NCI-H1105 (cell line): ENCODE data around the gene SSH2.
A peak's percentile ranks its signal among the peaks of the same experiment; 100 is the strongest.
"Not testable (repeated sequence)": the region's sequence is repeated elsewhere in the genome, so short reads cannot be mapped to it uniquely, and the experiment has no call there.

Source experiments
- DNase-seq: peaks from one replicate; lab custom pipeline; 2025; lab: John Stamatoyannopoulos, UW

Gene SSH2, protein sequence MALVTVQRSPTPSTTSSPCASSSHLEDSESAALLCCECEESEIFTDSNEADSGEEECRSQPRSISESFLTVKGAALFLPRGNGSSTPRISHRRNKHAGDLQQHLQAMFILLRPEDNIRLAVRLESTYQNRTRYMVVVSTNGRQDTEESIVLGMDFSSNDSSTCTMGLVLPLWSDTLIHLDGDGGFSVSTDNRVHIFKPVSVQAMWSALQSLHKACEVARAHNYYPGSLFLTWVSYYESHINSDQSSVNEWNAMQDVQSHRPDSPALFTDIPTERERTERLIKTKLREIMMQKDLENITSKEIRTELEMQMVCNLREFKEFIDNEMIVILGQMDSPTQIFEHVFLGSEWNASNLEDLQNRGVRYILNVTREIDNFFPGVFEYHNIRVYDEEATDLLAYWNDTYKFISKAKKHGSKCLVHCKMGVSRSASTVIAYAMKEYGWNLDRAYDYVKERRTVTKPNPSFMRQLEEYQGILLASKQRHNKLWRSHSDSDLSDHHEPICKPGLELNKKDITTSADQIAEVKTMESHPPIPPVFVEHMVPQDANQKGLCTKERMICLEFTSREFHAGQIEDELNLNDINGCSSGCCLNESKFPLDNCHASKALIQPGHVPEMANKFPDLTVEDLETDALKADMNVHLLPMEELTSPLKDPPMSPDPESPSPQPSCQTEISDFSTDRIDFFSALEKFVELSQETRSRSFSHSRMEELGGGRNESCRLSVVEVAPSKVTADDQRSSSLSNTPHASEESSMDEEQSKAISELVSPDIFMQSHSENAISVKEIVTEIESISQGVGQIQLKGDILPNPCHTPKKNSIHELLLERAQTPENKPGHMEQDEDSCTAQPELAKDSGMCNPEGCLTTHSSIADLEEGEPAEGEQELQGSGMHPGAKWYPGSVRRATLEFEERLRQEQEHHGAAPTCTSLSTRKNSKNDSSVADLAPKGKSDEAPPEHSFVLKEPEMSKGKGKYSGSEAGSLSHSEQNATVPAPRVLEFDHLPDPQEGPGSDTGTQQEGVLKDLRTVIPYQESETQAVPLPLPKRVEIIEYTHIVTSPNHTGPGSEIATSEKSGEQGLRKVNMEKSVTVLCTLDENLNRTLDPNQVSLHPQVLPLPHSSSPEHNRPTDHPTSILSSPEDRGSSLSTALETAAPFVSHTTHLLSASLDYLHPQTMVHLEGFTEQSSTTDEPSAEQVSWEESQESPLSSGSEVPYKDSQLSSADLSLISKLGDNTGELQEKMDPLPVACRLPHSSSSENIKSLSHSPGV (N-terminal part only)

DNA sequence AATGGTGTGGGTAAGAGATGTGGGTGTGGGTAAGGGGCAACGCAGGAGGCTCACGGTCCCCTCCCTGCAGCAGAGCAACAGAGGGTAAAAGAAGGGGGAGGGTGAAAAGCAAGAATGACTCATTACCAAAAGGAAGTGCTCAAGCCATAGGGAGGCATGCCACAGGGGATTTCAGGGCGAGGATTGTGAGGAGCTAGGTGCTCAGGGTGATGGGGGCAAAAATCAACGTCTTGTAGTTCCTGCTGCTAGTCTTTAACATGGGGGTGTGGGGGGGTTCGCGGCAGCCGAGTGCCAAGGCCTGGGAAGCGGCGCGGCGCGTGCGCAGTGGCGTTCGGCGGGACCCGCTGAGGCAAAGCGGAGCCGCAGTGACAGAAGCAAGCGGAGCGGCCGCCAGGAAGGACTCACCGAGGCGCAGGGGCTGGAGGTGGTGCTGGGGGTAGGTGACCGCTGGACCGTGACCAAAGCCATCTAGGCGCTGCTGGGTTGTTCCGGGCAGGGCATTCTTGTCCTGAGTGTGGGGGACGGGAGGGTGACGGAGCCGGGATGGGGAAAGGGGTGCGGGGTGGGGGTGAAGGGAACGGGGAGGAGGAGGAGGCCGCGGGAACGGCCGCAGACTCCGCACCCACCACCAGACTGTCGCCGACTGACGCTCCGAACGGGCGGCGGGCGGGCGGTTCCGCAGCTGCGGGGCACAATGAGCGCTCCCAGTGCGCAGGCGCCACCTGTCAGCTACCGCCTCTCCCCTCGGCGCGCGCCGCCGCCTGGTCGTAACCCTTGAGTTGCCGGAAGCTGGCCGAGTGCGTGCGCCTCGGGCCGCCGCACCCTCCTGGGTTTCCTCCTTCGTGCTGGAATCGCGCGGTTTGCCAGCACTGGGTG lies at the start of gene SSH2:
Gene SSH2, minus strand, starts transcription at position 696 of the 876 bp plus-strand sequence. Its CDS starts 228 bp downstream, at position 468.
- DNase-seq: peak; percentile 90

GRCh38 chr17:29977836-29978235 lies 47.8 kb upstream of the SSH2 start:
- DNase-seq: no peak

- DNase-seq: no peak
Observed at GRCh38 chr17:29973005-29973404, 43.0 kb upstream of the SSH2 start.

DNA sequence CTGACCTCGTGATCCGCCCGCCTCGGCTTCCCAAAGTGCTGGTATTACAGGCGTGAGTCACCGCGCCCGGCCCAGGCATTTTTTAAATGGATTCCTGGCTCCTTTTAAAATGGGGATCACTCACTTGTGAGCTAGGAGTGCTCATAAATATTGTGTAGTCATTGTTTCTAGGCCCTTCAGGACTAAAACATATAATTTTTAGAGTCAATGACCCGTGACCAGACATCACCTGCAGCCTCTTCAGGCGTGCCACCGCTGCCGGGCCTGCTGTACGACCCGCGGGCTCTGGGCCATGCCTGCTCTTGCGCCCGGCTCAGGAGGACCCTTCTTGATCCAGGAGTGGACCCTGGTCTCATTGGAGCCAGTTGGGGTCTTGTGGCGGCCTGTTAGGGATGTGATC lies 42.2 kb upstream of the SSH2 start:
- peak; percentile 85 for DNase-seq

- DNase-seq: no peak
Observed at GRCh38 chr17:29968271-29968670, 38.2 kb upstream of the SSH2 start.

DNA sequence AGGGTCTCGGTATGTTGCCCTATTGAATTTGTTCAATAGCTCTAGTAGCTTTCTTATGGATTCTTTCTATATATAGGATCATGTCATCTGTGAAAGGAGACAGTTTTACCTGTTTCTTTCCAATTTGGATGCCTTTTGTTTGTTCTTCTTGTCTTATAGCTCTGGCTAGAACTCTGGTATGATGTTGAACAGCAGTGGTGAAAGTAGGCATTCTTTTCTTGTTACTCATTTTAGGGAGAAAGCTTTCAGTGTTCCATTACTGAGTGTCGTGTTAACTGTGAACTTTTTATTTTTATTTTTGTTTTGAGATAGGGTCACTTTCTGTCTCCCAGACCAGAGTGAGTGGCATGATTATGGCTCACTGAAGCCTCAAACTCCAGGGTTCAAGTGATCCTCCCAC lies 32.6 kb upstream of the SSH2 start:
- DNase-seq: no peak

- no peak for DNase-seq
Observed at GRCh38 chr17:29959658-29960337, 29.8 kb upstream of the SSH2 start.

- no peak for DNase-seq
Observed at GRCh38 chr17:29958947-29959657, 29.1 kb upstream of the SSH2 start.

DNA sequence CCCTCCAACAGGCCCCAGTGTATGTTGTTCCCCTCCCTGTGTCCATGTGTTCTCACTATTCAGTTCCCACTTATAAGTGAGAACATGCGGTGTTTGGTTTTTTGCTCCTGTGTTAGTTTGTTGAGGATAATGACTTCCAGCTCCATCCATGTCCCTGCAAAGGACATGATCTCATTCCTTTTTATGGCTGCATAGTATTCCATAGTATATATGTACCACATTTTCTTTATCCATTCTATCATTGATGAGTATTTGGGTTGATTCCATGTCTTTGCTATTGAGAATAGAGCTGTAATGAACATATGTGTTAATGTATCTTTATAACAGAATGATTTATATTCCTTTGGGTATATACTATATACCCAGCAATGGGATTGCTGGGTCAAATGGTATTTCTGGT lies 27.5 kb upstream of the SSH2 start:
- DNase-seq: not testable (repeated sequence)

GRCh38 chr17:29956225-29956624 lies 26.2 kb upstream of the SSH2 start:
- DNase-seq: no peak

GRCh38 chr17:29954405-29954804 lies 24.4 kb upstream of the SSH2 start:
- no peak for DNase-seq

DNA sequence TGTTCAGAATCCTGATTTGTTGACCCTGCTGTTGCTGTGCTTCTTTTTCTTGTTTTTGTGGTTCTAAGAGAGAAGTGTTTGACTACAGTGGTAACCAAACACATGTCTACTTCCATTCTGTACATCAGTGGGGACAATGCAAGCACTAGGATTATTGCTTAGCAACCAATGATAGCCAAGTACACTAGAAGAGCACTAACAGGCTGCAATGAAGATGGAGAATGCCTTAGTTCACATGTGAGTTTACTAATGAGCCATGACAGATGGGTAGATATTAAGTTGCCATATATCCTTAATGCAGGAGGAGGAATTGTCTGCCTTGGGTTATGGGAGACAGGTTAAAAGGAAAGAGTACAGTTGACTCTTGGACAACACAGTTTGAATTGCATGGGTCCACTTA lies 19.7 kb upstream of the SSH2 start:
- DNase-seq: no peak

DNA sequence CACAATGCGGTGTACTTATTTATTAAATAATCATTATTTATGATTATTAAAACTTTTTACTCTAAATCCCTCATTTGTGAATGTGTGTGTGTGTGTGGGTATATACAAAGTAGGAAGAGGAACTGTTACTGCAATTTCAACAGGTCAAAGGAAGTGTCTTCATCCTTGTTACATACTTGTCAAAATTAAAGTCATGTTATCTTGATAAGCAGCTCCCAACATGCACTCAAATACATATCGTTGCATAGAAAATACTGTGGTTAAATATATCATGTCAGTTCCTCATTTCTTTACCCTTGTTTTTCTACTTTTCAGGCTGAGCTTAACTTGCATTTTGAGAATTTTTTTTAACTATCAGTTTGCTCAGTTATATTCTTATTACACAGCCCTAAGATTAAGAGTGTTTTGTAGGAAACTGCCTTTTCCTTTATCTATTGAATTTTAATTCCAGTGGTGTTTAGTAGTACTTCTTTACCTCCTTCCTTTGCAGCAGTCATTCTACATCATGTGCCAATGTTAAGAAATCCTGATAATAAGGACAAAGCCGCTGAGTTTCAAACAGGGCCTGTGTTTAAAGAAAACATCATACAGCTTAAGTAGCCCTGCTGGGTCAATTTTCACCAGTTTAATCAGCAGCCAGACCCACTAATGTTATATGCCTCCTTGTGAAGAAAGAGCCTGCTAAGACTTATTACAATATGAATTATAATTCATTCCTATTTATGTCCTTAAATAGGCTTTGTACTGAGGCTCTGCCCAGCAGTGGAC lies 18.6 kb upstream of the SSH2 start:
- no peak for DNase-seq

DNA sequence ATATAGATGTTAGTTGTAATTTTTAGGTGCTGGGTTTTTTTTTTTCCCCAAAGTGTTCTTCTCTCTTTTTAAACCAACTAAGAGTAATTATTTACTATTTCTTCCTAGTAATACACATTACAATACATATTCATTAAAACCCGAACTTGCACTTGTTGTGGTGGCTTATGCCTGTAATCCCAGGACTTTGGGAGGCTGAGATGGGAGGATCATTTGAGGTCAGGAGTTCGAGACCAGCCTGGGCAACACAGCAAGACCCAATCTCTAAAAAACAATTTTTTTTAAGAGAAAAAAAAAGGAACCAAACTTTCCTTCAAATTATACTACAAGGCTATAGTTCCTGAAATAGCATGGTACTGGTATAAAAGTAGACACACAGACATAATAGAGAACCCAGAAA lies 15.3 kb upstream of the SSH2 start:
- no peak for DNase-seq

DNA sequence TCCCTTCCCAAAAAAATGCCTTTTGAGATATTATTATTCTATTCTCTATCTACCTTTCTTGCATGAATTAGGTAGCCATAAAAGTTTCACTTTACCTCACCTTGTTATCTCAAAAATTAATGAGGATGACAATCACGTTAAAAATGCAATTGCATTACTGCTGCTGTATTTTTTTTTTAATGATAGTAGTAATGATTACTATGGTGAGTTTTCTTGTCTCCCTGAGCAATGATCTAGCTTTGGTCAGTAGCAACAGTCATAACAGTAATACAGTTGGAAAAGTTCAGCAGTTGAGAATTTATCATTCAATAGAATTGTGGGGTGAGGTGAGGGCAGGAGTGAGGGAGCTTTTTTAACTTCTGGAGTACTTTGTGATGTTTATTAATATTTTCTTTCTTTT lies 11.3 kb upstream of the SSH2 start, which contains the start of gene EFCAB5:
Gene EFCAB5, plus strand, starts transcription at position 301 of the 400 bp plus-strand sequence. CDS start 163 bp downstream, outside the sequence.
- no peak for DNase-seq

GRCh38 chr17:29936724-29937123 lies 6.7 kb upstream of the SSH2 start:
- no peak for DNase-seq

DNA sequence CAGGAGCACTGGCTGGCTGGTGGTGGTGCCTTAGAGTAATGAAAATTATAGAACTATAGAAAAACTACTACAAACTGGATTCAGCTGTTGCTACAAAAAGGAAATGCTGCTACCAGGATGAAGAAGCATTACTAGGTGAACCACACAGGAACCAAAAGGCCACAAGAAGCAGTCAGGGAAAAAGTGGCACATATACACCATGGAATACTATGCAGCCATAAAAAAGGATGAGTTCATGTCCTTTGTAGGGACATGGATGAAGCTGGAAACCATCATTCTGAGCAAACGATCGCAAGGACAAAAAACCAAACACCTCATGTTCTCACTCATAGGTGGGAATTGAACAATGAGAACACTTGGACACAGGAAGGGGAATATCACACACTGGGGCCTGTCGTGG lies 5.9 kb upstream of the SSH2 start:
- DNase-seq: not testable (repeated sequence)

- DNase-seq: no peak
Observed at GRCh38 chr17:29933379-29933778, 3.4 kb upstream of the SSH2 start.
